22Rv1 (cell line): Measurements from ENCODE around the gene CEP57L1.
"Not testable (repeated sequence)": the region's sequence is repeated elsewhere in the genome, so short reads cannot be mapped to it uniquely, and the experiment has no call there.

Experiments used
- H3K27ac ChIP-seq: fragments of 450-650 bp; 2 replicates; pipeline ENCODE4 v1.5.1; 2017
- CTCF ChIP-seq: fragments of 450-650 bp; IDR thresholded peaks from 2 replicates; pipeline ENCODE4 v1.5.1; 2017; ENCODE audit warnings: mild to moderate bottlenecking
- ZFX ChIP-seq: fragments of 450-650 bp; IDR thresholded peaks from 2 replicates; pipeline ENCODE4 v1.6.1; 2017; ENCODE audit warnings: antibody characterized with exemption, borderline replicate concordance

Gene CEP57L1

GRCh38 chr6:109125504-109125903 is 30.2 kb downstream of the CEP57L1 start:
- H3K27ac ChIP-seq = no peak overlapping the region
- no peak for TF ChIP-seq ZFX
- no peak for TF ChIP-seq CTCF

GRCh38 chr6:109130065-109130464 is 34.8 kb downstream of the CEP57L1 start:
- no peak overlapping the region for H3K27ac ChIP-seq
- TF ChIP-seq ZFX (no peak), CTCF (no peak)

GRCh38 chr6:109135600-109135999 is 40.3 kb downstream of the CEP57L1 start:
- not testable (repeated sequence) for H3K27ac ChIP-seq

GRCh38 chr6:109136039-109136438 is 40.7 kb downstream of the CEP57L1 start:
- H3K27ac ChIP-seq = not testable (repeated sequence)

GRCh38 chr6:109136530-109136929 is 41.2 kb downstream of the CEP57L1 start:
- not testable (repeated sequence) for H3K27ac ChIP-seq

GRCh38 chr6:109139109-109139508 is 43.8 kb downstream of the CEP57L1 start:
- H3K27ac ChIP-seq = no peak overlapping the region
- TF ChIP-seq CTCF (no peak), ZFX (no peak)

- H3K27ac ChIP-seq = not testable (repeated sequence)
These were observed 46.8 kb downstream of the CEP57L1 start for GRCh38 chr6:109142067-109142466.

- TF ChIP-seq CTCF (no peak), ZFX (no peak)
- H3K27ac ChIP-seq = no peak overlapping the region
These were observed 47.9 kb downstream of the CEP57L1 start for GRCh38 chr6:109143191-109143590.

GRCh38 chr6:109148251-109148650 is 52.9 kb downstream of the CEP57L1 start:
- not testable (repeated sequence) for H3K27ac ChIP-seq

- not testable (repeated sequence) for H3K27ac ChIP-seq
These were observed 53.4 kb downstream of the CEP57L1 start for GRCh38 chr6:109148716-109149115.

- no peak overlapping the region for H3K27ac ChIP-seq
- TF ChIP-seq CTCF = no peak
- TF ChIP-seq ZFX = no peak
These were observed 58.4 kb downstream of the CEP57L1 start for GRCh38 chr6:109153752-109154151.
